CD4-positive, alpha-beta T cell treated with Interleukin-10 for 1 hour (primary cell): Measurements from ENCODE around the gene MBD6.
"Not testable (repeated sequence)": the region's sequence is repeated elsewhere in the genome, so short reads cannot be mapped to it uniquely, and the experiment has no call there.

Experiments
- DNase-seq: peaks from one replicate; pipeline ENCODE4 v3.0.0-alpha.2; 2020

The MBD6 gene

DNA sequence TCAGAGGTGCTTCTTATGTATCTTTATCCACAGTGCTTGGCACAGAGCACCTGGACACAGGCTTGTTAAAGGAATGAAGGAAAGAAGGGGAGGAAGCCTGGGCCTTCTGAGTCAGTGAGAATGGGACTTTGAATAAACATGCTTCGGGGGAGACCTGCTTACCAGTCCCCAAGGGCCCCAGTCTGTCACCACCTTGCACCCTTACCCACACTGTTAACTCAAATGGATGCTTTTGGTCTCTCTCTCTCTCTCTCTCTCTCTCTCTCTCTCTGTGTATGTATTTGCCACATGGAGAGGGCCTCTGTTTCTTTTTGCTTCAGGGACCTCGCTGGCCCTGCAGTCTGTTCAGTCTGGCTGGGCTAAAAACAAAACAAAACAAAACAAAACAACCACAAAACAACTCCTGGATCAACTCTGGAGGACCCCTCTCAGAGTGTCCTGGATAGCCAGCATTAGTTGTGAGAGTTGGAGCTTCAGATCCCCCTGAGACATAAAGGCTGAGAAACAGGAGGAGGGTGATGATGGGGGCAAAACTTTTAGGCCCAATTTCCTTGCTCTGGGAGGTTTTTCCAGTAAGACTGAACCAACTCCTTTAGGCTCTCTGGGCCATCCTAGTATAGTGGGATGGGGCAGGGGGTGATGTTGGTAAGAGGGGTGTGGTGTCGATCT is 29.1 kb downstream of the MBD6 start:
- DNase-seq, result no peak

DNA sequence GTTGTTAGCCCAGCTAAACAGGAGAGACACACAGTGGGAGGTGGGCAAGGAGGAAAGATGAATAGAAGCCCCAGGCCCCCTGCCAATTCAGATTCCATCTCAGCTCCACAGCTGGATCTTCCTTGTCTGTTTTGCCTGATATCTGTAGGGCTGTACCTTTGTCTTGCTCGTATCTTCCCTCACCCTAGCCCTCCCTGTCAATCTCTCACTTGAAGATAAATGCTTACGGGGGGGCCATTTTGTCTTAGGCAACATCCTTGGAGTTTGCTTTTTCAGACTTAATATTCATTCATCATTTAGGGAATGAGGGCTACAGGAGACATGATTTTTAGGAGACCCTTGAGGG is 29.7 kb downstream of the MBD6 start:
- no peak for DNase-seq

DNA sequence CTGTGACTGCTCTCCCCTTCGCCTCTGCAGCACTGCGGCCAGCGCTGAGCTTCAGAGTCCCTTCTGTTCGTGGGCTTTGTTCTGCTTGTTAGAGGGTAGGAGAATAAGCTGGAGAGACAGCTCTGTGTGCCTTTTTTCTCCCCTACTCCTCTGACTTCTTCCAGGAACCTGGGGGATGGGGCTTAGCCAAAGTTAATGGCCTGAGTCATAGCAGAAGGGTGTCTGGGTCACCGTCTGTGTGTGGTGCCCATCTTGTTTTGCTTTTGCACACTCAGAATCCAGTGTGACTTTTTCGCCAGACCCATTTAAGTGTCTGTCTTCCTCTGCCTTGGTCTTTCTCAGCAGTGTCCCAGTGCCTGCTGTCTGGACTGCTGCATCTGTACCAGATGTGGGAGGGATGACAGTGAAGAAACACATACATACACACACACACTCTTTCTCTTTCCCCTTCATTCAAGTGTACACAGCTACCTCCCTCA is 30.2 kb downstream of the MBD6 start:
- no peak for DNase-seq

DNA sequence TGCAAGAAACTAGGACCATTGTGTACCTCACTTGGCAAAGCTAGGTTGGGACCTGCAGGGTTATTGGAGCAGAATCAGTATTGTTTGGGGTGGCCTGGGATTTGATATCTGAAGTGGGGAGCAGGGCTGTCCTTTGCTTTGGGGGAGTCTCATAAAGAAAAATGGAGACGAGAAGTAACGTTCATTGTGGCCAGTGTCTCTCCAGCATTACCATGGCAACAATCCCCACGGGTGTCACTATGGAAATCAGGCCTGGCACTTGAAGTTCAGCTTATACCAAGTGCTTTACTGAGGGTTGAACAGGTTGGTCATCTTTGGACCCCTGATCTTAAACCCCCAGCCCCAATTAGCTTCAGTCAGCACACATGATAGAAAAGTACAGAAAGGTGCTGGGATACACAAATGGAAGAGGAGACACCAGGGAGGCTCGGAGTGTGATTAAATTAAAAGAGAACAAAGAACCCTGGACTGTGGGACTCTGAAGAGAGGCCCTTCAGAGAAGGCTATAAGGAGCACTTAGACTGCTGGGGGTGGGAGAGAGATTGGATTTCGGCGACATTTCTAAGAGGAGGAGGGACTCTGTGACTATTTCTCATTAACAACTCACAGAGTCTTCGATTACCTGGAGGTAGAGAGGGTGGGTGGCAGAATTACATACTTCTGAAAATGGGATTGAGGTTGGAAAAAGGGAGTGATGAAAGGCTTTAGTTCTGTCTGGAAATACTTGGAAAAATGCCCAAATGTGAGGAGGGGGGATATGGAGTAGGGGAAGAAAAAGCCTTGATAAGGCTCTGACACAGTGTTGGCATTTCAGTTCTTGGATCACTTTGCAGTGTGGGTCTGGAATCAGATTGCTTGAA is 30.9 kb downstream of the MBD6 start:
- DNase-seq, result no peak

DNA sequence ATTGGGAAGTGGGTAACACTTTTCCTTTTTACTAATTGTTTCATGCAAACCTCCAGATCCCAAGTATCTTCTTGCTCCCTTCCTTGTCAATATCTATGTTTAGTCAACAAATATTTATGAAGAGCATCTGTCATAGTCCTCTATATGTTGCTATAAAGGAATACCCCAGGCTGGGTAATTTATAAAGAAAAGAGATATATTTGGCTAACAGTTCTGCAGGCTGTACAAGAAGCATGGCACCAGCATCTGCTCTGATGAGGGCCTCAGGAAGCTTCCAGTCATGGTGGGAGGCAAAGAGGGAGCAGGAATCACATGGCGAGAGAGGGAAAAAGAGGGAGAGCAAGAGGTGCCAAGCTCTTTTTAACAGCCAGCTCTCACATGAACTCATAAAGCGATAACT is 31.8 kb downstream of the MBD6 start:
- DNase-seq, result no peak

DNA sequence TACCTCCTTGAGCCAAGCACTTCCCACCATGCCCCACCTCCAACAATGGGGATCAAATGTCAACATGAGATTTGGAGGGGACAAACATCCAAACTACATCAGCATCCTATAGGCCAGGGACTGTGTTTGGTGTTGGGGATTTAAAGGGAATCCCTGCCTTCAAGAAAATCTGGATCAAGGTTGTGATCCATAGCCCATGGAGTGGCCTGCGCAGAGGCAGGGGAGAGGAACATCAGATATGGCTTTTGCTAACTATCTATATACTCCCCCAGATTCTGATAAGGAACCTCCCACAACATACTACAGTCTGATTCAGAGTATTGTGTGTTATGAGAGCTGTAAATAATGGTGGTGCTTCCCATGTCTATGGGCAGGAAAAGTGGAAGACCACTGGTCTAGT is 32.3 kb downstream of the MBD6 start:
- no peak for DNase-seq

DNA sequence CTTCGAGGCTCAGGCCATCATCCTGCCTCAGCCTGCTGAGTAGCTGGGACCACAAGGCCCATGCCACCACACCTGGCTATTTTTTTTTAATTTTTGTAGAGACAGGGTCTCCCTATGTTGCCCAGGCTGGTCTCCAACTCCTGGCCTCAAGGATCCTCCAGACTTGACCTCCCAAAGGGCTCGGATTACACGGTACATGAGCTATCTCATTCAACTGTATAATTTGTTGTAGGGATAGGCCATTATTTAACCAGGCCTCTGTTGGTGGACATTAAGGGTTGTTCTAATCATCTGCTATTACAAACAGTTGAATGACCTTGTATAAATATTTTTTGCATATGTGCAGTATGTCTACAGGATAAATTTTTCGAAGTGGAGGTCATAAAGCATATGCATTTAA is 36.2 kb downstream of the MBD6 start:
- DNase-seq, result no peak

DNA sequence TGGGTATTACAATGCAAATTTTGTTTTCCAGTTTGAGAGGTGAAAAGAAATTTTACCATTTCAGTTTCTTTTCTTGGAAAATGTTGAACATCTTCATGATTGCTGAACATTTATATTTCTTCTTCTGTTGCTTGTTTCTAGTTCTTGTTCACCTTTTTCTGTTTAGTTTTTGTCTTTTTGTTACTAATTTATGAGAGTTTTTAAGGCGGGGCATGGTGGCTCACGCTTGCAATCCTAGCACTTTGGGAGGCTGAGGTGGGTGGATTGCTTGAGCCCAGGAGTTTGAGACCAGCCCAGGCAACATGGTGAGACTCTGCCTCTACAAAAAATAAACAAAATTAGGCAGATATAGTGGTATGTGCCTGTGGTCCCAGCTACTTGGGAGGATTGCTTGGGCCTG is 37.9 kb downstream of the MBD6 start:
- DNase-seq, result no peak

DNA sequence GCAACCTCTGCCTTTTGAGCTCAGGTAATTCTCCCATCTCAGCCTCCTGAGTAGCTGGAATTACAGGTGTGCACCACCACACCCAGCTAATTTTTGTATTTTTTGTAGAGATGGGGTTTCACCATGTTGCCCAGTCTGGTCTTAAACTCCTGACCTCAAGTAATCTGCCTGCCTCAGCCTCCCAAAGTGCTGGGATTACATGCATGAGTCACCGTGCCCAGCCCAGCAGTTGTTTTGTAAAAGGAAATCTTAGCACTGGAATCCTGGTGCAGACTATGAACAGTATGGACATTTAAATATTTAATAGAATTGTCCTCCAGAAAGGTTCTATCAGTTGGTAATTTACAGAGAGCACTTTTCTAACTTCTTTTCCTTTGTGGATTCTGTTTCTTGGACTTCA is 38.5 kb downstream of the MBD6 start:
- DNase-seq, result not testable (repeated sequence)

DNA sequence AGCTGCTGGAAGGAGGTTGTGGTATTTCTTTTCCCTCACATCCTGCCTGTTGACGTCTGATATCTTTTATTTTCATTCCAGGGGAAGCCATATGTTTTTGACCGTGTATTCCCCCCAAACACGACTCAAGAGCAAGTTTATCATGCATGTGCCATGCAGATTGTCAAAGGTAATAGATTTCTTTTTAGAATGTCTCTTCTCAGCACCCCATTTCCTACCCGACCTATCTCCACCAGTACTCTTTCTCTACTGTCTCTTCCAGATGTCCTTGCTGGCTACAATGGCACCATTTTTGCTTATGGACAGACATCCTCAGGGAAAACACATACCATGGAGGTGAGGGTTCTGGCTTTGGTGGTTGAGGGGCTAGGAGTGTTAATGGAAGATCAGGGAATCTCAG is 40.7 kb downstream of the MBD6 start:
- no peak for DNase-seq

DNA sequence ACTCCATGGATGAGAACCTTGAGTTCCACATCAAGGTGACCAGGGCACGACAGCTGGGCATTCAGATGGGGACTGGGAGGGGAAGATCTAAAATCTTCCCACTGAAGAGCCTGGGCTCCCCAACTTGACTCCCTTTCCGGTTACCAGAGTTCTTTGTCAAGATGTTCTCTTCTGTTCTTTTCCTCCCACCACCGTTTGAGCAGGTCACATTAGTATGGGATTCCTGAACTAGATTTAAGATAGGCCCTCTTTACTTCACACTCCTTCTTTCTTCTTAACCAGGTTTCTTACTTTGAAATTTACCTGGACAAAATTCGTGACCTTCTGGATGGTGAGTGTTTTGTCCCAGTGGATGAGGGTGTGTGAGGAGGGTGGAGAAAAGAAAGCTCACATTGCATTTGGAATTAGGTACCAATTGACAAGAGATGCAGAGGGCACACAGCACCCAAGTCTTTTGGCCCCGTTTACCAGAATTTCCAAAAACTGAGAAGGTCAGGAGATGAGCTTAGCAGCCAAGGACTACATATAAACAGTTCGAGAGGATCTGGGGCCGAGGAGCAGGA is 41.6 kb downstream of the MBD6 start:
- no peak for DNase-seq

DNA sequence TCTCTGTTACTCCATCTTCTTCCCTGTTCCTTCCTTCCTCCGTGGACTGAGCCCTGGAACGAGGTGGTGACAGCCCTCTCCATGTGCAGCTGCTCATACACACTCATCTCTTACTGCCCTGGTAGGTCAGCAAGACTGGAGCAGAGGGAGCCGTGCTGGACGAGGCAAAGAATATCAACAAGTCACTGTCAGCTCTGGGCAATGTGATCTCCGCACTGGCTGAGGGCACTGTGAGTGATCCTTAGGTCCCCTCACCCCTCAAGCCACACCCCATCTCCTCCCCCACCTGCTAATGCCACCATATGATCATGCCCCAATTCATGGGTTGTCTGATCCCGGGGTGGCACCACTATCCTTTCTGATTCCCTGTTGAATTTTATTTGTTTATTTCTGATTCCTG is 46.2 kb downstream of the MBD6 start:
- no peak for DNase-seq

DNA sequence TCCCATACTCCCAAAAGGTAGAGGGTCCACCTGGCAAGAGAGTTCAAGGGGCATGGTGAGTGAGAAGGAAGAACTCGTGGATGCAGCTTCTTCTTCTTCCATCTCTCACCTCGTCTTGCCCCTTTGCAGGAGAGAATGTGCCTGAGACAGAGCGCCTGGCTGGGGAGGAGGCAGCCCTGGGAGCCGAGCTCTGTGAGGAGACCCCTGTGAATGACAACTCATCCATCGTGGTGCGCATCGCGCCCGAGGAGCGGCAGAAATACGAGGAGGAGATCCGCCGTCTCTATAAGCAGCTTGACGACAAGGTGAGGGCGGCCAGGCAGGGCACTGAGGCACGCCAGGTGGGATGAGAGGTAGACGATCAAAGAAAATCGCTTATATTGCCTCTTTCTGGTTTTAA is 47.2 kb downstream of the MBD6 start:
- DNase-seq, result no peak

DNA sequence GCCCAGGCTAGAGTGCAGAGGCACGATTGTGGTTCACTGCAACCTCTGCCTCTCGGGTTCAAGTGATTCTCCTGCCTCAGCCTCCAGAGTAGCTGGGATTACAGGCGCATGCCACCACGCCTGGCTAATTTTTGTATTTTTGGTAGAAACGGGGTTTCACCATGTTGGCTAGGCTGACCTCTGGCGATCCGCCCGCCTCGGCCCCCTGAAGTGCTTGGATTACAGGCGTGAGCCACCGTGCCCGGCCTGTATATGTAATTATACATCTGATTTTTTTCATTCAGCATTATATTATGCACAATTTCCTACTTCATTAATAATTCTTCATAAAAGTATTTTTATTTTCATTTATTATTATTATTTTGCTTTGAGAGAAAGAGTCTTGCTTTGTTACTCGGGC is 47.8 kb downstream of the MBD6 start:
- DNase-seq, result not testable (repeated sequence)

DNA sequence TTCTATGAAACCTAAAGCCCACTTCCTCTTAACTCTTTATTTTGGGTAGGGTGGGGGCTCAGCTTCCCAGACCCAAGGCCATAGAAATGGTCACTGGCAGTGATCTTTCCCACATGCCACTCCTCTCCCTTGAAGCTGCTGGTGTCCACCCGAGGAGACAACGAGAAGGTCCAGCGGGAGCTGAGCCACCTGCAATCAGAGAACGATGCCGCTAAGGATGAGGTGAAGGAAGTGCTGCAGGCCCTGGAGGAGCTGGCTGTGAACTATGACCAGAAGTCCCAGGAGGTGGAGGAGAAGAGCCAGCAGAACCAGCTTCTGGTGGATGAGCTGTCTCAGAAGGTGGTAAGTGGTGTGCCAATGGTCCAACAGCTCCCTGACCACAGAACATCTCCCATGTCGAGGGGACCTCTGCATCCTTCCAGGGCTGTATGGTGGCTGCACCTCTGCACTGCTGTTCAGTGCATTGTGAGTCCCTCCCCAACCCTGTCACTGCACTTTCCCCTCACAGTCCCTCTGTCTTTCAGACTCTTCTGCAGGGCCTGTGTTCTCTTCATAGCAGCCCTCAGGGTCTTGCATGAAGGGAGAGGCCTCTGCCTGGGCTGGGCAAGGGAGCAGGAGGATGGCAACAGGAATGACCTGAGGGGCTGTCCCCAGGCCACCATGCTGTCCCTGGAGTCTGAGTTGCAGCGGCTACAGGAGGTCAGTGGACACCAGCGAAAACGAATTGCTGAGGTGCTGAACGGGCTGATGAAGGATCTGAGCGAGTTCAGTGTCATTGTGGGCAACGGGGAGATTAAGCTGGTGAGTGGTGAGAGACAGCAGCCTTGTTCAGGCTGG is 49.5 kb downstream of the MBD6 start:
- no peak for DNase-seq

DNA sequence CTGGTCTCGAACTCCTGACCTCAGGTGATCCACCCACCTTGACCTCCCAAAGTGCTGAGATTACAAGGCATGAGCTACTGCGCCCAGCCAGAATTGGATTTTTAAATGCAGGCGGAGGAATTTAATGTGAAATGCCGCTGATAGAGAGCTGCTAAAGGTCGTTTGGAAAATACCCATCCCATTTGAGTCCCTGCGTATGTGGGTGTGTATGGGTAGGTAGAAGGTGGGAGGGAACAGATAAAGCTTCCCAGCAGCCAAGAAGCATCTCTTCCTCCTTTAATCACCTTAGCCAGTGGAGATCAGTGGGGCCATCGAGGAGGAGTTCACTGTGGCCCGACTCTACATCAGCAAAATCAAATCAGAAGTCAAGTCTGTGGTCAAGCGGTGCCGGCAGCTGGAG is 52.2 kb downstream of the MBD6 start:
- DNase-seq, result no peak

DNA sequence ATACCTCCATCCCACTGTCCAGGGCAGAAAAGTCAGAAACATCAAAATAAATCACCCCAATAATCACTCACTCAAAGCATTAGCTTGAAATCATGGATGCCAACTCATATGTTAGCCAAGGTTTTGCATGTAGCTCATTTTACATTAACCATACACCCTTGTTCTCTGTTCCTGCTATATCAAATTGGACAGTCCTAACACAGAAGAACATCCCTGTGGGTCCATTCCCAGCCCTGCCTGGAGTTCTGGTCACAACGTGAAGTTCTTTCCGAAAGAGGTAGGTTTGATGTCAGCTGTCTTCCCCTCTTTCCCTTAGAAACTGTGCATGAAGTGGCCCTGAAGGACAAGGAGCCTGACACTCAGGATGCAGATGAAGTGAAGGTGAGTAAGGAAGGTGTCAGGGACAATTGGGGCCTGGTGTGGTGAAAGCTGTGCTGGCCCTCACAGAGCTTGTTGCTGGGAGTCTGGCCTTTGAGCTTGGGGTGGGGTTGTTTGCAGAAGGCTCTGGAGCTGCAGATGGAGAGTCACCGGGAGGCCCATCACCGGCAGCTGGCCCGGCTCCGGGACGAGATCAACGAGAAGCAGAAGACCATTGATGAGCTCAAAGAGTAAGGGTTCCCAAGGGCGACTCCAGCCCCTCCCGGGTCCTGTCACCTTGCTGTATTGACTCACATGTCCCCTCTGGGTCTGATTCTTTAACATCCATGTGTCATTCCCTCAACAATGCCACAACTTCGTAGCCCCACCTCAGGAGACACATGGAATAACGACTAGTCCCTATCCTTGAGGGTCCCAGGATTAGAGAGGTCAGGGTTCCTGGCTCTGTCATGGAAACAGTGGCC is 53.4 kb downstream of the MBD6 start:
- no peak for DNase-seq

DNA sequence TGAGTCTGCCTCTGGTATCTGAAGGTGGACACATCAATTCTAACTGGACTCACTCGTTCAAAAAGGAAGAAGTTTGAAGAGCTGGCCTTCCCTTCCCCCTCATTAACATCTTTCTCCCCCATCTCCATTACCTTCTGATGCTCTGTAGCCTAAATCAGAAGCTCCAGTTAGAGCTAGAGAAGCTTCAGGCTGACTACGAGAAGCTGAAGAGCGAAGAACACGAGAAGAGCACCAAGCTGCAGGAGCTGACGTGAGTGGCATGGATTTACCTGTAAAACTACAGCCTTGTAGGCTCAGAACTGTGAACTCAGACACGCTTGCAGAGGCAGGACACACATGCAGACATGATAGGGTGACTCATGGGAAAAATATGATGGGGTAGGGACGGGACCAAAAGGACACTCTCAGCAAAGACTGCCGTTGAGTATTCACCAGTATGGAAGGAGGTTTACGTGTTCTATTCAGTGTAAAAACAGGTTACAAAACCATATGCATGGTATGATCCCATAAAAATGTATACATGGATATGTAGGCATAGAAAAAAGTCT is 54.1 kb downstream of the MBD6 start:
- DNase-seq, result no peak

DNA sequence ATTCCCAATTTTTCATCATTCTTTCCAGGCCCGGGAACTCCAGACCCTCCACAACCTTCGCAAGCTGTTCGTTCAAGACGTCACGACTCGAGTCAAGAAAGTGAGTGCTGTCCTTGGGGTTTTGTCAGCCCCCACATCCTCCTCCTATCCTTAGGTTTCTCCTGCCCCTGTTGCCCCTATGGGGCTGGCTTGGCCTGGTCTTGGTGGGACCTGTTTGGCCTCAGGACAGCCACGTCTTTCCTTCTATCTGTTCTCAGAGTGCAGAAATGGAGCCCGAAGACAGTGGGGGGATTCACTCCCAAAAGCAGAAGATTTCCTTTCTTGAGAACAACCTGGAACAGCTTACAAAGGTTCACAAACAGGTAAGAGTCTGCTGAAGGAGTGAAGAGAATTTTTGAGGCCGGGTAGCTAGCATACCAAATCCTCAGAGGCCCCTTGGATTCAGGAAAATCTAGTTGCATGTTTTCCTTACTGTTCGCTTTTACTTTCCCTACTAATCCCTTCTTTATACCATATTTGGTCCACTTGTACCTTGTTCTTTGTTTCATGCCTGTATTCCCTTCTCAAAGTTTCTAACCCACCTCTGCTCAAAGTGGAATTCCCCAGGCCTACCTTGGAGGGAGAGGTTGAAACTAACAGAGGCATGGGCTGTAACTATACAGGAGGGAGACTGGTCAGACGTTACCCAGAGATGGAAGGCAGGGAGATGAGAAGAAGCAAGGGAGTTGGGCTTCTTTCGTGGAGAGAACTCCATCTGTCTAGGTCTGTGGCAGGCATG is 55.5 kb downstream of the MBD6 start:
- DNase-seq, result no peak

DNA sequence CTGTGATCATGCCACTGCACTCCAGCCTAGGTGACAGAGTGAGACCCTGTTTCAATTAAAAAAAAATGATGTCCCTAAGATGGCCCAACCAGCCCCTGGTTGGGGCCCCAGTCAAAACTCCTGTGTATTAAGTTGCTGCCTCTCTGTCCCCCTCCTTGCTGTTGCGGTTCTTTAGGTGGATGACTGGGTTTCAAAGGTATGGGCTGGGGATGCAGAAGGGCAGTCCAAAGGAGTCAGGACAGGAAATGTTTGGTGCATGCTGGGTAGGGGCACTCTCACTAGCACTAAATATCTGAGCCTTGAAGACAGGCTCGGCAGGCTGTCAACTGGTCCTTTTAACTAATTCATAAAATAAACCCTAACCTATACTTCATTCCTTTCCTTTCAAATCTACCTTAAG is 56.4 kb downstream of the MBD6 start:
- no peak for DNase-seq
